Measurements from ENCODE around the gene ICAM4.

- TF ChIP-seq, protein P1, sequence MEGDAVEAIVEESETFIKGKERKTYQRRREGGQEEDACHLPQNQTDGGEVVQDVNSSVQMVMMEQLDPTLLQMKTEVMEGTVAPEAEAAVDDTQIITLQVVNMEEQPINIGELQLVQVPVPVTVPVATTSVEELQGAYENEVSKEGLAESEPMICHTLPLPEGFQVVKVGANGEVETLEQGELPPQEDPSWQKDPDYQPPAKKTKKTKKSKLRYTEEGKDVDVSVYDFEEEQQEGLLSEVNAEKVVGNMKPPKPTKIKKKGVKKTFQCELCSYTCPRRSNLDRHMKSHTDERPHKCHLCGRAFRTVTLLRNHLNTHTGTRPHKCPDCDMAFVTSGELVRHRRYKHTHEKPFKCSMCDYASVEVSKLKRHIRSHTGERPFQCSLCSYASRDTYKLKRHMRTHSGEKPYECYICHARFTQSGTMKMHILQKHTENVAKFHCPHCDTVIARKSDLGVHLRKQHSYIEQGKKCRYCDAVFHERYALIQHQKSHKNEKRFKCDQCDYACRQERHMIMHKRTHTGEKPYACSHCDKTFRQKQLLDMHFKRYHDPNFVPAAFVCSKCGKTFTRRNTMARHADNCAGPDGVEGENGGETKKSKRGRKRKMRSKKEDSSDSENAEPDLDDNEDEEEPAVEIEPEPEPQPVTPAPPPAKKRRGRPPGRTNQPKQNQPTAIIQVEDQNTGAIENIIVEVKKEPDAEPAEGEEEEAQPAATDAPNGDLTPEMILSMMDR (IDR thresholded peaks at IDR 0.05; ENCODE audit: low read depth, low read length), result peak; percentile 97
- no peak for TF ChIP-seq EZH2phosphoT487 (IDR thresholded peaks at IDR 0.05; ENCODE audit: low read depth)
These were observed 17.2 kb upstream of the ICAM4 start for GRCh38 chr19:10269333-10270179.

All from OCI-LY3 (cell line).